Calu3 (cell line): ENCODE data around the gene SLC2A14. TPM values are rescaled to one million over a fixed set of nuclear protein-coding genes. Genes with fewer than 3 reads are reported as not detected.
"Not testable (repeated sequence)": the region's sequence is repeated elsewhere in the genome, so short reads cannot be mapped to it uniquely, and the experiment has no call there.

ENCODE experiments used
- Bru-seq: library from RNA; stranded (reverse); fragments of 400-500 nt; gene quantifications from one replicate; lab custom pipeline; 2021; lab: Mats Ljungman, UMichigan
- BruChase-seq, 2 experiments: library from RNA; stranded (reverse); fragments of 400-500 nt; gene quantifications; one replicate each; lab custom pipeline; 2021; lab: Mats Ljungman, UMichigan
- BruUV-seq: library from RNA; stranded (reverse); fragments of 400-500 nt; replicated peaks from 2 replicates; lab custom pipeline; 2021; lab: Mats Ljungman, UMichigan
- CTCF ChIA-PET: fragments of 300-600 bp; sonication (Branson Sonifier 250); formaldehyde crosslinking; loops from one replicate; lab custom pipeline; 2022; ENCODE audit warnings: antibody characterized with exemption; lab: Charles Lee
- DNase-seq: peaks from one replicate; pipeline ENCODE4 v3.0.0; 2022
- H3K27ac Mint-ChIP-seq: one replicate; pipeline ENCODE4 v1.8.0; 2022; ENCODE audit warnings: mixed read lengths; ENCODE audit not compliant: unreplicated experiment
- H3K27me3 Mint-ChIP-seq: one replicate; pipeline ENCODE4 v1.8.0; 2022; ENCODE audit warnings: mixed read lengths; ENCODE audit not compliant: unreplicated experiment
- H3K36me3 Mint-ChIP-seq: one replicate; pipeline ENCODE4 v1.8.0; 2022; ENCODE audit warnings: mild to moderate bottlenecking, moderate library complexity, mixed read lengths; ENCODE audit not compliant: insufficient read depth, unreplicated experiment
- H3K4me1 Mint-ChIP-seq: one replicate; pipeline ENCODE4 v1.8.0; 2022; ENCODE audit warnings: mild to moderate bottlenecking, low read depth, mixed read lengths; ENCODE audit not compliant: unreplicated experiment
- H3K4me3 Mint-ChIP-seq: one replicate; pipeline ENCODE4 v1.8.0; 2022; ENCODE audit warnings: mild to moderate bottlenecking, low read depth, moderate library complexity, mixed read lengths; ENCODE audit not compliant: unreplicated experiment
- H3K9me3 Mint-ChIP-seq: one replicate; pipeline ENCODE4 v1.8.0; 2022; ENCODE audit warnings: low read depth, mixed read lengths; ENCODE audit not compliant: unreplicated experiment
- CTCF ChIP-seq: fragments of 200-600 bp; IDR thresholded peaks from one replicate; pipeline ENCODE4 v1.8.0; 2022; ENCODE audit warnings: antibody characterized with exemption; ENCODE audit not compliant: unreplicated experiment
- intact Hi-C: fragments of 100-400 bp; cut with micrococcal nuclease; formaldehyde crosslinking; loops from one replicate; pipeline ENCODE4 v1.10.0; 2022; ENCODE audit not compliant: unreplicated experiment
- long read RNA-seq: library from polyadenylated mRNA; stranded (forward); transcript quantifications from one replicate; pipeline ENCODE4 v2.0.0, GENCODE V29; 2022
- total RNA-seq: library from RNA; stranded (reverse); gene quantifications from 2 replicates; pipeline ENCODE4 v1.2.3, GENCODE V29; 2022

Gene SLC2A14
- total RNA-seq (not detected in 2 replicates), Bru-seq, nascent RNA (percentile 5 among the genes with signal in this experiment), BruChase-seq, experiment 1, labeled RNA remaining after a 6-hour chase (percentile 6 among the genes with signal in this experiment), BruChase-seq, experiment 2, labeled RNA remaining after a 2-hour chase (percentile 4 among the genes with signal in this experiment)
- long read RNA-seq = 0 reads

DNA sequence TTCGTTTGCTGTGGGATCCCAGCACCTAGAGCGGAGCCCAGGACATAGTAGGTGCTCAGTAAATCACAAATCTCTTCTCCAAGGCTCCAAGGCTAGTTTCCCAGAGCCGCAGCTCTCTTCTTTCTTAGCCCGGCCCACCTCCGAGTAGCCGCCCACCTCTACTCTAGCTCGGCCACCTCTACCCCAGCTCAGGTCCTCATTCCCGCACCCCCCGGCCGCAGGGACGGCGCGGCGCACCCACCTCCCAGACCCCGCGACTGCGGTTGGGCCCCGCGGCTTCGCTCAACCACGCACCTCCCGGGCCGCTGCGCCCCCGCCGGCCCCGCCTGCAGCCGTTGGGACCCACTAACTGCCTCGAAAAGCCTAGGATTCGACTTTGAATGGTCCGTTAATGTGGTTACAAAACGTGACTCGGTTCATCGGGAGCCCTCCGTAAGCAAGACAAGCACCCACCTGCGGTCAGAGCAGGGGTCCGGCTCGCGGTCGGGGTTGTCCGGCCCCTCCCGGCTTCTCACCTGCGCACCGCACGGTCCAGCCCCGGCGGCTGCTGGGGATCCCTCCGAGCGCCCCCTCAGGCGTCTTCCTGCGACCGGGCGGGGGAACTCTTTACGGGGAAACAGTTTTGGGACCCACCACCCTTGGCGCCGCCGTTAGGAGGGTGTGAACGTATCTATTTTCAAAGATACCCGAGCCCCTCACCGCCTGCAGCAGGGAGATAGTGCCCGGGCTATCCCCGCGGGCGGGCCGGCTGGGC, at the start of gene SLC2A14:
TSS of gene SLC2A14 (minus strand) at position 350 of the 754 bp plus-strand sequence. CDS start 3,035 bp downstream, outside the sequence.
- Mint-ChIP-seq H3K4me1 (no peaks in the 10 kb centered on the region), H3K4me3 (no peak within 1 kb of the TSS), H3K27me3 (peaks cover 11% of the 10 kb centered on the region), H3K36me3 (no peaks in the 10 kb centered on the region), H3K9me3 (no peaks in the 10 kb centered on the region), H3K27ac (no peak within 1 kb of the TSS)
- BruUV-seq = no TSS peak
- CTCF ChIA-PET = no interaction called here
- no peak for TF ChIP-seq CTCF
- intact Hi-C loops = no loop called here
- no peak for DNase-seq

DNA sequence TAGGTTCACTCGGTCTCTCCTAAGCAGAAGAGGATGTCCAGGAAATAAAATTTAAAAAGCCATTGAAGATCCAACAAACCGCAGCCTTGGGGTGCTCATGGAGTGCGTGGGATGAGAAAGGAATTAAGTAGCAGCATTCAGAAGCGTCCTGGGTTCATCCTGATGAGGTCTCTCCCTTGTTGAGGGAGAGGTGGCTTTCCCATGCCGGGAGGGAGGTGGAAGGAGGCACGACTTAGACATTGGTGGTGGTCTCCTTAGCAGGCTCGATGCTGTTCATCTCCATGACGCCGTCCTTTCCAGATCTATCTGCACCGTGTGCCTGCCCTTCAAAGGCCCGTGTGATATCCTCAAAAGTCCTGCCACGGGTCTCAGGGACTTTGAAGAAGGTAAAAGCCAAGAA, 48.5 kb upstream of the SLC2A14 start:
- H3K4me1 Mint-ChIP-seq, CTCF ChIA-PET, H3K27me3 Mint-ChIP-seq, H3K4me3 Mint-ChIP-seq, intact Hi-C loops, H3K9me3 Mint-ChIP-seq, DNase-seq, BruUV-seq, H3K27ac Mint-ChIP-seq, H3K36me3 Mint-ChIP-seq: not testable (repeated sequence)

DNA sequence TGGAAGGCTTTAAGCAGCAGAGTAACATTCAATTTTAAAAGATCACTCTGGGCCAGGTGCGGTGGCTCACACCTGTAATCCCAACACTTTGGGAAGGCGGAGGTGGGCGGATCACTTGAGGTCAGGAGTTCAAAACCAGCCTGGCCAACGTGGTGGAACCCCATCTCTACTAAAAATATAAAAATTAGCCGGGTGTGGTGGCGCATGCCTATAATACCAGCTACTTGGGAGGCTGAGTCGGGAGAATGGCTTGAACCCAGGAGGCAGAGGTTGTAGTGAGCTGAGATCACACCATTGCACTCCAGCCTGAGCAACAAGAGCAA, 45.5 kb upstream of the SLC2A14 start:
- BruUV-seq, DNase-seq, intact Hi-C loops, H3K27ac Mint-ChIP-seq, H3K36me3 Mint-ChIP-seq, CTCF ChIA-PET, H3K4me1 Mint-ChIP-seq, H3K27me3 Mint-ChIP-seq, H3K9me3 Mint-ChIP-seq, H3K4me3 Mint-ChIP-seq: not testable (repeated sequence)

DNA sequence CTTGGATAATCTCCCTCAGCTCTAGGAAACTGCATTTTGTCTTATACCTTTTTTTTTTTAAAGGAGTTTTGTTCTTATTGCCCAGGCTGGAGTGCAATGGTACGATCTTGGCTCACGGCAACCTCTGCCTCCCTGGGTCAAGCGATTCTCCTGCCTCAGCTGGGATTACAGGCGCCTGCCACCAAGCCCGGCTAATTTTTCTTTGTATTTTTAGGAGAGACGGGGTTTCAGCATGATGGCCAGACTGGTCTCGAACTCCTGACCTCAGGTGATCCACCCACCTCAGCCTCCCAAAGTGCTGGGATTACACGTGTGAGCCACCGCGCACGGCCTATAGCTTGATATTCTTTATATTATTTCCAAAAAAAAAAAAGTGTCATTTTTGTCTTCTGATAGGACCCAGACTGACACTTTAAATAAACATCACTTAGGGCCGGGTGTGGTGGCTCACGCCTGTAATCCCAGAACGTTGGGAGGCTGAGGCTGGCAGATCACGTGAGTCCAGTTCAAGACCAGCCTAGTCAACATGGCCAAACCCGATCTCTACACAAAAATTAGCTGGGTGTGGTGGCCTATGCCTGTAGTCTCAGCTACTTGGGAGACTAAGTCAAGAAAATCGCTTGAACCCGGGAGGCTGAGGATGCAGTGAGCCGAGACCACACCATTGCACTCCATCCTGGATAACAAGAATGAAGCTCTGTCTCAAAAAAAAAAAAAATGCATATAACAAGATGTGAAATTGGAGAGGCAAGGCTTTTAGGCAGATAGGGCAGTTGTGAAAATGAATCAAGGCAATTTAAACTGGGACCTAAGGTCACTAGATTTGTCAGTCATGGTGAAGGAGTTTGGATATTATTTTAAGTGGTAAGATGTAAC, 44.9 kb upstream of the SLC2A14 start:
- TF ChIP-seq CTCF = no peak
- CTCF ChIA-PET = interaction anchor here (0.6 kb wide), 1 partner anchor 57 kb away, joined by 3 read pairs; no protein-coding TSS in a partner anchor
- Mint-ChIP-seq H3K4me3 (no peak overlapping the region), H3K36me3 (no peaks in the 10 kb centered on the region), H3K9me3 (no peaks in the 10 kb centered on the region), H3K27ac (no peak overlapping the region), H3K27me3 (no peaks in the 10 kb centered on the region), H3K4me1 (no peaks in the 10 kb centered on the region)
- intact Hi-C loops = no loop called here
- no peak for DNase-seq
- no TSS peak for BruUV-seq

GRCh38 chr12:7916936-7917335, 44.2 kb upstream of the SLC2A14 start:
- H3K4me3 Mint-ChIP-seq = no peak overlapping the region
- intact Hi-C loops = no loop called here

More at GRCh38 chr12:7916936-7917335, 44.2 kb upstream of the SLC2A14 start:
- CTCF ChIA-PET = no interaction called here
- Mint-ChIP-seq H3K4me1 (no peaks in the 10 kb centered on the region), H3K27me3 (no peaks in the 10 kb centered on the region), H3K9me3 (no peaks in the 10 kb centered on the region), H3K27ac (no peak overlapping the region), H3K36me3 (no peaks in the 10 kb centered on the region)
- no peak for DNase-seq
- no peak for TF ChIP-seq CTCF
- no TSS peak for BruUV-seq
